GM18498 (cell line): ENCODE measurements around the gene FAM13A.
A peak's percentile ranks its signal among the peaks of the same experiment; 100 is the strongest.

Experiments used
- ATAC-seq: cut with Tn5 transposase; IDR thresholded peaks from one replicate; pipeline ENCODE4 v1.9.1; 2021; ENCODE audit warnings: mild to moderate bottlenecking, moderate library complexity; ENCODE audit not compliant: unreplicated experiment

FAM13A gene

DNA sequence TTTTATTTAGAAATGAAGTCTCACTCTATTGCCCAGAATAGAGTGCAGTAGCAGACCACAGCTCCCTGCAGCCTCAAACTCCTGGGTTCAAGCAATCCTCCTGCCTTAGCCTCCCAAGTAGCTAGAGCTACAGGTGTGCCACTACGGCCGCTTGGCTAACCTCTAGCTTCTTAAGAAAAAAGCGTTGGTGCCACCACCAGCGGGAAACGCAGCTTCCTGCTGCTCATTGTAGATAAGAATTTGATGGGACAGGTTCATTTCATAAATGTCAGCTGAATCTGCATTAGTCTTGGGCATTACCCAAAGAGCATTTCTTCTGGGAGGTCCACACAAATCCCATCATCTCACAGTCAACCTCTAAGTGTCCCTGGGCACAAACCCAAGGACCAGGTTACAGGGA lies 326.2 kb downstream of the FAM13A start:
- no peak for ATAC-seq

DNA sequence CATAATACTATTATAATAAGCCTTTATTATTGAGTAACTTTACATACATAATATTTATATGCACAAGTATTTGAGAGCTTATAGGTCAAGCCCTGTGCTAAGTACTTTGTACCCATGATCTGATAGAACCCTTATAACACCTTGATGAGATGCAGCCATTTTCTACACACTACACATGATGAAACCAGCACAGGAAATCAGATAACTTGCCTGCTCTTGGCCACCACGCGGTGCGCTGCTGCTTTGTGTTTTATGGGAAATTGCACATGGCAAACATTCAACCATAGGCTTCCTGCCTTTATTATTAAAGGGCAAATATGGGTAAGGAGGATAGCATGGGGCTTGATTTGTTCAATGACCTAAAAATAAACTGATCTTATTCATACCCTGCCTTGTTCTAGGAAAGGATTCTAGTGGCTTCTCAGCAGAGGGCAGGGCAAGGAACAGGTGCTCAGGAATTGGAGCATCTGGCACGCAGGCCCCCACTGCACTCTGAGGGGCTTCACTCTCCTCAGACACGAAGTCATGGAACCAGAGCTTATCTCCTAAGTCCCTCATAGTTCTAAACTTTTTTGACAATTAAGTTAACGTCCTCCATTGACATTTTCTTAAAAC lies 327.7 kb downstream of the FAM13A start:
- no peak for ATAC-seq

DNA sequence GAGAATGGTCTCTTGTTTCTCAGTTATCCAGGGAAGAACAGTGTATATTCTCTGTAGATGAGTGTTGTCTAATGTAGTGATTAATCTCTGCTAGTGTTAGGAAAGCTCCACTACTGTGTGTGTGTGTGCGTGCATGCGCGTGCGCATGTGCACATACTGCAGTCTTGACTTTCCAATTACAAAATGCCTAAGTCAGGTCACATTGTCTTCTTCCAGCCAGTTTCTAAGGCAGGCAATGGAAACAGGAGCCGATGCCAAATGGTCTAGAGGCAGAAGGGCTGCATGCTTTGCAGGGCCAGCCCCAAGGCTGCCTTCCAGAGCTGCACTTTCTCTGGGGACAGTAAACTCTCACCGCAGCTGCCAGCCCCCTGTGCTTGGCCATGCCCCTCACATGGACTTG lies 328.8 kb downstream of the FAM13A start:
- ATAC-seq, result no peak

DNA sequence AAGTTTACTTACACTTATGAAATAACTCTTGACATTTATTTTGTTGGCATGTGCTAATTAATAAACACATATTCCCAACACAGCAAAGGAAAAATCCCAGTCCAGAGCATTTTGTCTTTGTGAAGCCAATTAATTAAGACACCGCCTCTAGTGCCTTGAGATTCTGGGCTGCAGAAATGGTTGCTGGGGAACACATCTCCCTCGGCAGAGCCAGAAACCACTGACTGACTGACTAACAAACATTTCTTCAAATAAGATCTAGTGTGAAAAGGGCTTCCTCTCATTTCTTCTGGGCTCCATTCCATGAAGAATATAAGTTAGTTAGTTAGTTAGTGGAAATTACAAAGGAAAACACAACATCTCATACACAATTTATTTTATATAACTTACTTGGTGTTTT lies 331.0 kb downstream of the FAM13A start:
- no peak for ATAC-seq

DNA sequence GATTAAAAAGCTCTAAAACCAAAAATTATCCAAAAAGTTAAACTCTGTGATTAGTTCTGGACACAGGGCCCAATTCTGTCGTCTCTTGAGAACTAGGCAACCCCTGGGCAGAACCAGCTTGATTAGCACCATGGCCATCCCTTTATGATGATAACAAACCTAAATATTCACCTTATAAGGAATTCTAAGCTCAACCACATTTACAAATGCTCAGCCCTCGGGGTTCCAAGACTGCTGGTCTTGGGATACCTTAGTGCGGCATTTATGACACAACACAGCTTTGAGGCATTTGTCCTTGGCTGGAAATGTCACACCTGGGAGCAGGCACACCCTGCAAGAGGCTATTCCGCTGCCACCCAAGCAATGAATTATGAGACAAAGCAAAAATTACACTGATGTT lies 331.8 kb downstream of the FAM13A start:
- ATAC-seq, result no peak

DNA sequence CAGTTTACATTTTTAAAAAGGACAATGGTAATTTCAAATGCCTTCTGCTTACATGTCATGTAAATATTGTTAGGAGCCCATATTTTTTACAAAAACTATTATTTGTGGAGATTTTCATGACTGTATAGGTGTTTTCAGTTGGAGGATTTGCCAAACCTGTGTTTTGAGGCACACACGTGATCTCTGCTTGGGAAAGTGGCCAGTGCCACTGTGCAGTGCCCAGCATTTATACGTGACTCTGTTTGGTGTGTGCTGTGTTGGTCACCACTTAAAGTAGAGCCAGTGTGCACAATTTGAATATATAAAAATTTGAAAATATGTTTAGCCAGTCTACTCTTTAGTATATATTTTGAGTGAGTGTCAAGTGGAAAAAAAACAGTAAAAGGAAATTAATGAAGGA lies 332.6 kb downstream of the FAM13A start:
- ATAC-seq, result no peak

DNA sequence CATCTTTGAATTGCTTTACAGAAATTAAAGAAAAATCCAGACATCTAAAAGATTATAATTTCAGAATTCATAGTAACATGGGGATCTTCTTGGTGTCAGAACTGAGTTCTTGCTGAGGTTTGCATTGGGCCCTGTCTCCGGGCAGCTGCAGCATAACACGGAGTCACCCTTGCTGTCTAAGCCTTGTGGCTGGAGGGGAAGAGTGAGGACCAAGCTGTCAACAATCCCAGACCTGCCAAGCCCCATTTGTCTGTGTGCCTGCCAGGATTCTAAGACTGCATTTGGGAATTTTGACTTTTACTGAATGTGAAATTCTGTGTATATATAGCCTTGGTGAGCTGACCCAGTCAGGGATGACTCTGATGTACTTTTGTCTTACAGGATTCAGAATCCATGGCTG lies 334.2 kb downstream of the FAM13A start:
- no peak for ATAC-seq

DNA sequence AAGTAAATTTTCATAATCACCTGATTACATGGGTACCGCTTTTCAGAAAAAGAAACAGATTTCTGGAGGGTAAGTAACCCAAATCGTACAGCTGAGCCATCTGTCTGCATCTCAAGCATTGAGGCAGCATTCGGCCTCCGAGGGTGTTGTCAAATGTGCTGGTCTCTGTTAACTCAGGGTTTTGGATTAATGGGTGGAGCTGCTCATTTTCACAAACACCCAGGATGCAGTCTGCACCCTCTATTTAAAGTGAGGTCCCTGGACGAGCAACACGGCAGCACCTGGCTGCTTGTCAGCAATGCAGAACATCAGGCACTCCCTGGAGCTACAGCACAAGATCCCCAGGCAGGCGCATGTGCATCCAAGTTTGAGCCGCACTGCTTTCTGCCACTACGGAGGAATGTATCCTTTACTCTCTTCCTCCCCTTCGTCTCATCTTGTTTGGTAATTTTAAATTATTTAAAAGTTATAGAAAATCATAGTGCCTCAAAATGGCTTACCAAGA lies 334.7 kb downstream of the FAM13A start:
- ATAC-seq, result no peak

DNA sequence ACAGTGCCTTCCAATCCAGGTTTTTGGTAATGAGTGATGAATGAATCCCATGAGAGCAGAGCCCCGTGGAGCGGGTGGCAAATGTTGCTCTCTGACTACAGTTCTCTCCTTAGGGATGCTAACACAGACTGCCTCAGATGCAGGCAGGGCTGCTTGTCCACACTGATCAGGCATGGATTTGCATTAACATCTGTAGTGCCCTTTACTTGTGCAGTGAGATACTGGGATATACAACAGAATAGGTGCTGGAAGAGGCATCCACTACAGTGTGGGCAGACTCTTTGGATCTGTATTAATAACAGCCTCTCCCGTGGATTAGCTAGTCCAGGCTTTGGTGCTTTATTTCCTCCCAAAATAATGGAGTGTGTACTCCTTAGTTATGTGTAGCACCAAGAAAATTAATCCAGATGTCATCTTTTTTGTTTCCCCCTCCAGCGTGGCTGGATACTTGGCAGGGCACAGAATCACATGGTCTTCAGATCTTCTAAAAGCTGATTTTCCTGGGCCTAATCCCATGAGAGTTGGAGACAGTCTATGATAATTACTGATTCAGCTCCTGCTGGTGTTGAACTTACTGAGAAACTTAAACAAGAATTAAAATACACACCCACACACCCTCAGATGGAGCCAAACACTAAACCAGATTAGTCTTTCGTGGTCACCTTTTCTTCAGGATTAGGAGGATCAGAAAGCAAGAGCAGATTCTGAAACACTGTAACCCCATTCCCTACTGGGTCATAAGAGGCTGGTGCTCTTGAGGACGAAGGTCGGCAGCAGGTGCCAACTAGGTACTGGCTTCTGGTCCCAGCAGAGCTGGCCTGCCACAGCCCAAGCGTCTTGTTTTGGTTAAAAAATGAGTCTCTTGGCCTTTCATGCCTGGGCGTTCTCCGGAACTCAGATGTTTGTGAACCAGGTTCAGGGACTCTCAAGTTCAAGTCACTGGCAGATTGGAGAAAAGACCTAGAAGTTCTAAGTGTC lies 336.2 kb downstream of the FAM13A start:
- no peak for ATAC-seq

DNA sequence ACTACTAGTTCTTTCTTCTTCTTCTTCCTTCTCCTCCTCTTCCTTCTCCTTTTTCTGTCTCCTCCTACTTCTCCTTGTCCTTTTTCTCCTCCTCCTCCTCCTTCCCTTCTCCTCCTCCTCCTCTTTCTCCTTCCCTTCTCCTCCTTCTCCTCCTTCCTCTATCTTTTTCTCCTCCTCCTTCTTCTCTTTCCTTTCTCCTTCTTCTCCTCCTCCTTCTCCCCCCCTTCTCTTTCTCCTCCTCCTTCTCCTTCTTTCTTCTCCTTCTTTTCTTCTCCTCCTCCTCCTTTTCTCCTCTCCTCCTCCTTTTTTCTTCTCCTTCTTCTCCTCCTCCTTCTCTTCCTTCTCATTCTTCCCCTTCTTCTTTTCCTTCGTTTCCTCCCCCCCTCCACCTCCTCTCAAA lies 337.6 kb downstream of the FAM13A start:
- ATAC-seq, result no peak

DNA sequence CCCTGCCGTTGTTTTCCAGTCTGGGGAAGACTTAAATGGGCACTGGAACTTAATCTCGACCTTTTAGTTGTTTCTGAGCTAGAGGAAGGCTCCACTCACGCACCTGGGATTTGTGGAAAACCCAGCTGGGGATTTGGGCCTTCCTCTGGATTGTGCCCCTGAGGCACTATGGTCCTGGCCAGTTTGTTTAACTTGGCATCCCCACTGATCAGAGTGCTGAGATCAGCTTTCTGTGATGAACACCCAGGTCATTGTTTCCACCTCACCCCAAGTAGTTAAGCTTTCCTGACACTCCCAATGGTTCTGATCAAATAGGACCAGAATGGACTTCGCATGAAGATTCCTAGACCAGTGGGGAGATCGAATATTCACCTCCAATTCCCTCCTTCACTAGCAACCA lies 338.9 kb downstream of the FAM13A start:
- no peak for ATAC-seq

DNA sequence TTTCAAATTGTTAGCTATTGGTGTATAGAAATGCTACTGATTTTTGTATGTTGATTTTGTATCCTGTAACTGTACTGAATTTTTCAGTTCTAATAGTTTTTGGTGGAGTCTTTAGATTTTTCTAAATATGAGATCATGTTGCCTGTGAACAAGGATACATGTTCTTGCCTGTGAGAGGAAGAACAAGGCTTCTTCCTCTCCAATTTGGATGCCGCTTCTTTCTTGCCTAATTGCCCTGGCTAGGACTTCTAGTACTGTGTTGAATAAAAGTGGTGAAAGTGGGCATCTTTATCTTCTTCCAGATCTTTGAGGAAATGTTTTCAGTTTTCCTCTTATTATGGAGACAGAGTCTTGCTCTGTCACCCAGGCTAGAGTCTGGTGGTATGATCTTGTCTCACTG lies 343.2 kb downstream of the FAM13A start:
- no peak for ATAC-seq

DNA sequence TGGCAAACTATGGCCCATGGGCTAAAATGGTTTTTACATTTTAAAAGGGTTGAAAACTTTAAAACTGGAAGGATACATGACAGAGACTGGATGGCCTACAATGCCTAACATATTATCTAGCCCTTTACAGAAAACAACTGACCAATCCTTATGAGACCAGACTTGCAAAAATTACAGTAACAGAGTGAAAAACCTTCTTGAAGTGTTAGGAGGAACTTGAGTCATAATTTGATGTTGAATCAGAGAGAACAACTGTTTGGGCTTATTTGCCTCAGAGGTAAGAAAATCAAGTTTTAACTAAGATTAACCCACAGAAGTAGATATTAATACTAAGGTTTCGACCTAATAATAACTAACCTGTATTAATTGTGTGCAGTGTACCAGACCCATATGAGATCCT lies 347.0 kb downstream of the FAM13A start:
- ATAC-seq, result no peak

DNA sequence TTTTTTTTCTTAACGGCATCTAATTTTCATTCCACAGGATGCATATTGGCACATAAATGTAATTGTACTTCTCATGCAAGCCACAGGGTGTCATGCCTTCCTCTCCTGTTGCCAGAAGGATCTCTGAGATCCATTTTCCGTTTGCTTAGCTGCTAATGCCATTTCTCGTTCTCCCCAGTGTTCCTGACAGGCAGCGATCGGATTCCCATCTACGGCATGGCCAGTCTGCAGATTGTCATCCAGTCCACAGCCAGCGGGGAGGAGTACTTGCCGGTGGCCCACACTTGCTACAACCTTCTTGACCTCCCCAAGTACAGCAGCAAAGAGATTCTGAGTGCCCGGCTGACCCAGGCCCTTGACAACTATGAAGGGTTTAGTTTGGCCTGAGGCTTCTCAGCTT lies 350.4 kb downstream of the FAM13A start:
- ATAC-seq, result no peak

DNA sequence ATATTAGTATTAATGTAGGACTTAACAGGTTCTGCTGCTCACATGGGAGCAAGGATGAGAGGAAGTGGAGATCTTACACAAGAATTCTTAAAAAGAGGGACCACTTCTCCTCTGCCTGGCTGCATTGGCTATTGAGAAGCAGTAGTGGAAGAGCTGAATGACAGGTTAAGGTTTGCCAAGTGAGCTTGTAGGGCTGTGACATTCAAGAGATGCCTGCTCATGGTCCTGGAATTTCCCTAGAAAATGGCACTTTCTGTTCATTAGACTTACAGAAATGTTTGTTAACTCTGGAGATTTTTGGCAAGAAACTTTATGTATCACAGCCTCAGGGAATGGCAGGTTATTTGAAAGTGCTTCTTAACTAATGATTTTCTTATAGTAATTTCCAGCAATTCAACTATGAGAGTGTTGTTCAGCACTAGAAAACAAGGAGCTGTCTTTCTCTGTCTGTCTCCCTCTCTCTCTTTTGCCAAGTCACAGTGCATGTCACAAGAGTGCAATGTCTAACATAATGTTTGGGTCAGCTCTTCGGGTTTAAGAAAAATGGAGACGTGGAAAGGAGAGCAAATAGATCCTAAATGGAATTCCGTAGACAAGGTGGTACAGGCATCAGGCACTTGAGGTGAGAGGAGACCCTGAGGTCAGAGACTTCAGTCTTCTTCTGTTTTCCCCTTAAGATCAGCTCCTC lies 351.0 kb downstream of the FAM13A start:
- no peak for ATAC-seq

DNA sequence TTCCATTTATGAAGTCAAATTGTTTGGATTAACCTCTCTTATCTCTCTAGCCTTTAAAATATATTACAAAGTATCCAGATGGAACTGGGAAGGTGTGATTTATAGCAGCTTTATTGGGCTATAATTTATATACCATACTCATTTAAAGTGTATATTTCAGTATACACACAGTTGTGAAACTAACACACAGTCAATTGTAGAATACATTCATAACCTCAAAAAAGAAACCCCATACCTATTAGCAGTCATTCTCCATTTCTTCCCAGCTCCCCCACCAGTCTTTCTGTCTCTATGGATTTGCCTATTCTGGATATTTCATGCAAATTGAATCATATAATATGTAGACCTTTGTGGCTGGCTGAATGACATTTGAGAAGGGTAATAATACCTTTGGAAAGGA lies 351.8 kb downstream of the FAM13A start:
- no peak for ATAC-seq

DNA sequence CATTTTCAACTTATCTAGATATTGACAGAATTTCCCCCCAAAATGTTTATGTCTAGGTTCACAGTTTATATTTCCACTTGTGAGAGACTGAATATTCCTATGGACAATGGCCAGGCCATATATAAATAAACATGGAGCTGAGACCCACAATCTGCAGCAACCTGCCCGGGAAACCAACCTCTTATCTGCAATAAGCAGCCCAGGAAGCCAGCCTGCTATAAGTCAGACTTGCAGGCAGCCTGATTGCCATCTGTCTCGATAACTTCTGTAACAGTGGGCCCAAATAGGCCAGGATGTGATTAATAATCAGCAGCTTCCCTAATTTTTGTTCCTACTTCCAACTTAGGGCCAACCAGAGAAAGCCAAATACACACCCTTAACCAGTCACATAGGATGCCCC lies 354.2 kb downstream of the FAM13A start:
- ATAC-seq, result no peak

DNA sequence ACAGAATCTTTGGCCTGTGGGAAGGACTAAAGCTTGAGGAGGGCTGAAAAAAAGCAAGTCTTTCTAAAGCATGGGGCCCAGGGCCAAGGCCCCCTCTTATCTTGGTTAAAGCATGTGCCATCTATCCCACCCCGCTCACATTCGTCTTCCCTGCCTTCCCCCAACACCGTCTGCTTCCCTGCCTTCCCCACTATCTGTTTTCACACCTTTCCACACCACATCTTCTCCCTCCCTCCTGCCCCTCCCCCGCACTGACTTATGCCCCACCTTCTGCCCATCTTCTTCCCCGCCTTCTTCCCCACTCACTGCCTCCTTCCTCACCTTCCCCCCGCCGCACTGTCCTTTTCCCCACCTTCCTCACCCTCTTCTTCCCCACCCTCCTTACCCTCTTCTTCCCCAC lies 358.5 kb downstream of the FAM13A start:
- no peak for ATAC-seq

DNA sequence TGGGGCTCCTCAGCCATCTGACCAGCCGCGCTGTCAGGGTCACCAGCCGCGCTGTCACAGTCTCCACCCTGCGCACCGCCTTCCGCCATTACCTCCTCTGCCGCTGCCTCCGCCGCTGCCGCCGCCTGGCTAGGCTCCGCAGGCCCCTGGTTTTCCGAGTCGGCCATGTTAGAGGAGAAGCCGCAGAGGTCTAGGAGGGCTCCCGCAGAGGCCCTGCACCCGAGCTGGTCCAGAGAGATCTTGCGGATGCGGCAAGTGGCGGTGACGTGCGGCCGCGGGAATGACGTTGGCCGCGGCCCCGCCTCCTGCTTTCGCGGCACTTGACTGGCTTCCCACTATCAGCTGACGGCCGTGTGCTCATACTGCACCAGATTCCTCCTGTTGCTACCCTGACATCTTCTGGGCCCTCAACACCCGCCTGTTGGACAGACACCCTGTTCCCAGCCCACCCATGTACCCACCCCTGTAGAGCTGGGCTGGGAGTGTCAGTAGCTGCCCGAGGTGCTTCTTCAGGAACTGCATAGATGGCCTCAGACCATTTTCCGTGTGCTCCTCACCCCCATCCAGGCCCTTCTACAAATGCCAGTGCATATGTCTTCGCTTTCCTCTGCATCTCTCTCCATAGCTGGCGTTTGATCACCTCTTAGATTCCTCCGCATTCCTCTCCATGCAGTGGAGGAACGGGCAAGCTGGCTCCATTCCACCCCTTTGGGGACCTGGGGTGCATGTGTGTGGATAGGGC lies 359.2 kb downstream of the FAM13A start, which contains the start of gene NAP1L5:
NAP1L5 (minus strand) TSS at position 242 of the 742 bp plus-strand sequence; CDS start at position 167, 75 bp downstream.
- peak; percentile 96 for ATAC-seq

DNA sequence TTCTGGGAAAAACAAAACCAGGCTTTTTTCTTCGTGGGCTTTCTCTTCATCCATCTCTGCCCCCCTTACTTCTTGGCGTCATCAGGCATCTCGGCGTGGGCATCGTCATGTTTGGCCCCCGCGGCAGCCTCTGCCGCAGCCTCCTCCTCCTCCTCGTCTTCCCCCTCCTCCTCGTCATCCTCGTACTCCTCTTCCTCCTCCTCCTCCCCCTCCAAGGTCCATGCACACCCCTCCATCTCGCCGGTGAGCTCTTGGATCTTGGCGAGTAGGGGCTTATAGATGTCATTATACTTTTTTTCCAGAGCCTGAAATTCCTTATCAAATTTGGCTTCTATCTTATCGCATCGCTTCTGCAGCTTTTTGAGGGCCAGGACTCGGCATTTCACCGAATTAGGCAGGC lies 359.8 kb downstream of the FAM13A start:
- no peak for ATAC-seq

DNA sequence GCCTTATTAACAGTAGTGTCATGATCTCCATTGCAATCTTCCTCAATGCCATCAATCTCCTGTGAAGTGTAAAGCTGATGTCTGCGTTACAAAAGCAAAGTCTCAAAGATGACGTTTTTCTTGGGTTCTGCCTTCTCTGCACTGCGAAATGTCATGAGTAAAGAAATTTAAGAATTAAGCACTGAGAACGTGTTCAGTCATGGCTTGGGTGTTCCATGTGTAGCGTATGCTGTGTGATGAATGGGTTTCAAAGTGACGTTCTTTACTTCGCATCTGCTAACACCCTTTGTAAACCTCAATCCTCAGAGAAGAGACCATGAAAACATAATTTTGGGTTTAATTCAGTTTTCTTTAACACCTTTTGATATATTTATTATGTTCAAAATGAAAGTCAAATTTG lies 360.4 kb downstream of the FAM13A start:
- no peak for ATAC-seq
